DND-41 (cell line): ENCODE measurements around the gene PTPRK.

Experiments used
- EZH2 ChIP-seq: IDR thresholded peaks from 3 replicates; pipeline ENCODE4 v1.6.1; 2012; ENCODE audit warnings: borderline replicate concordance, low read depth, mild to moderate bottlenecking, moderate library complexity, low read length, inconsistent platforms; ENCODE audit not compliant: severe bottlenecking
- TF ChIP-seq, protein P1 (sequence below): IDR thresholded peaks from 2 replicates; pipeline ENCODE4 v1.5.1; 2012; ENCODE audit warnings: borderline replicate concordance, low read length, moderate library complexity, mild to moderate bottlenecking; ENCODE audit not compliant: poor library complexity, severe bottlenecking; ENCODE audit errors: extremely low read depth

DNA sequence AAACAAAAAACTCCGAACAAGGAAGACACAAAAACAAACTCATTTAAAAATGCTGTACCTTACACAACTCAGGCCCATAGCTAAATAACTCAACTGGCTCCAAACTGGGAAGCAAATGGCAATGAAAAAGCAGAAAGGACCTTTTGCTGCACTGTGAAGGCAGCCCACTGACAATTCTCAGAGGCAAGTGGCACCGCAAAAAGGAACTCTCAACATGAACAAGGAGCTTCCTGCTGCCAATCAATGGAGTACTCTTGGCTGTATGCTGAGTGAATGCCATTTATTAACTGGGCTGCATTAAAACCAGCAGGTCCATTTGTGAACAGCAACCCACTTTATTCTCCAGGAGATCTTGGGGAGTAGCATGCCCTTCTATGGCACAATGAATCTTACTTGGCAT is 209.9 kb downstream of the PTPRK start:
- TF ChIP-seq, protein P1, sequence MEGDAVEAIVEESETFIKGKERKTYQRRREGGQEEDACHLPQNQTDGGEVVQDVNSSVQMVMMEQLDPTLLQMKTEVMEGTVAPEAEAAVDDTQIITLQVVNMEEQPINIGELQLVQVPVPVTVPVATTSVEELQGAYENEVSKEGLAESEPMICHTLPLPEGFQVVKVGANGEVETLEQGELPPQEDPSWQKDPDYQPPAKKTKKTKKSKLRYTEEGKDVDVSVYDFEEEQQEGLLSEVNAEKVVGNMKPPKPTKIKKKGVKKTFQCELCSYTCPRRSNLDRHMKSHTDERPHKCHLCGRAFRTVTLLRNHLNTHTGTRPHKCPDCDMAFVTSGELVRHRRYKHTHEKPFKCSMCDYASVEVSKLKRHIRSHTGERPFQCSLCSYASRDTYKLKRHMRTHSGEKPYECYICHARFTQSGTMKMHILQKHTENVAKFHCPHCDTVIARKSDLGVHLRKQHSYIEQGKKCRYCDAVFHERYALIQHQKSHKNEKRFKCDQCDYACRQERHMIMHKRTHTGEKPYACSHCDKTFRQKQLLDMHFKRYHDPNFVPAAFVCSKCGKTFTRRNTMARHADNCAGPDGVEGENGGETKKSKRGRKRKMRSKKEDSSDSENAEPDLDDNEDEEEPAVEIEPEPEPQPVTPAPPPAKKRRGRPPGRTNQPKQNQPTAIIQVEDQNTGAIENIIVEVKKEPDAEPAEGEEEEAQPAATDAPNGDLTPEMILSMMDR = no peak
- no peak for TF ChIP-seq EZH2
